Body of pancreas (tissue), 4 donors: ENCODE measurements around the gene DCAF10. TPM values are rescaled to one million over a fixed set of nuclear protein-coding genes. Genes with fewer than 3 reads are reported as not detected.
A peak's percentile ranks its signal among the peaks of the same experiment; 100 is the strongest.

Source experiments
- ATAC-seq: fragments of 150-250 bp; one replicate; pipeline ENCODE4 v1.9.1; 2016
- DNase-seq, 4 donors: peaks; one replicate each; pipeline ENCODE4 v3.0.0-alpha.2; 2019
- H3K27ac ChIP-seq, 4 donors: fragments of 200-600 bp; sonication (generic); 1 replicate in 3 of 4; 2 replicates in 1 of 4; pipeline versions ENCODE4 v1.5.1 to v1.6.1; 2016 to 2019; ENCODE audit warnings: mild to moderate bottlenecking in 1 of 4, mixed read lengths in 1 of 4, moderate library complexity in 1 of 4
- H3K27me3 ChIP-seq, 2 donors: fragments of 200-600 bp; sonication (generic); one replicate each; pipeline ENCODE4 v1.6.0; 2016; ENCODE audit warnings: mild to moderate bottlenecking in 1 of 2
- H3K36me3 ChIP-seq, 2 donors: fragments of 200-600 bp; sonication (generic); replicated peaks in 1 of 2; 2 replicates each; pipeline ENCODE4 v1.5.1; 2016; ENCODE audit warnings: low read depth in 2 of 2; ENCODE audit not compliant: insufficient read depth in 1 of 2
- H3K4me1 ChIP-seq: fragments of 200-600 bp; sonication (generic); one replicate; pipeline ENCODE4 v1.6.0; 2016
- H3K4me3 ChIP-seq, 2 donors: fragments of 200-600 bp; sonication (generic); 1 replicate in 1 of 2; 2 replicates in 1 of 2; pipeline ENCODE4 v1.5.1; 2016 to 2019
- H3K9me3 ChIP-seq, 3 donors: fragments of 200-600 bp; sonication (generic); 1 replicate in 2 of 3; 2 replicates in 1 of 3; pipeline ENCODE4 v1.5.1; 2016
- POLR2A ChIP-seq, 3 donors: fragments of 450-650 bp; IDR thresholded peaks; one replicate each; pipeline ENCODE4 v1.6.1; 2016; ENCODE audit warnings: antibody characterized with exemption in 3 of 3, mild to moderate bottlenecking in 2 of 3
- WGBS, 2 donors: methylation state at CpG; one replicate each; pipeline ENCODE4 v1.1.5; 2017; 5-methylcytosine and 5-hydroxymethylcytosine counted together
- intact Hi-C: fragments of 100-400 bp; cut with DNase I; formaldehyde crosslinking; loops from one replicate; pipeline ENCODE4 v1.15.1; 2023
- total RNA-seq, 2 donors: library from RNA; depleted of rRNA; stranded (reverse); fragments of >200 nt; gene quantifications; one replicate each; pipeline ENCODE4 v1.1.0, GENCODE V29; 2016
- TF ChIP-seq, protein P1 (sequence below), 7 experiments: fragments of 450-650 bp in 4 of 7; fragments of 200-600 bp in 3 of 7; sonication (generic) in 3 of 7; IDR thresholded peaks; one replicate each; pipeline ENCODE4 v1.5.1; 2016 to 2019; ENCODE audit warnings: antibody characterized with exemption in 7 of 7

DCAF10 gene
- total RNA-seq, 2 donors from 2014 or later = 12.7 to 14.5 TPM

DNA sequence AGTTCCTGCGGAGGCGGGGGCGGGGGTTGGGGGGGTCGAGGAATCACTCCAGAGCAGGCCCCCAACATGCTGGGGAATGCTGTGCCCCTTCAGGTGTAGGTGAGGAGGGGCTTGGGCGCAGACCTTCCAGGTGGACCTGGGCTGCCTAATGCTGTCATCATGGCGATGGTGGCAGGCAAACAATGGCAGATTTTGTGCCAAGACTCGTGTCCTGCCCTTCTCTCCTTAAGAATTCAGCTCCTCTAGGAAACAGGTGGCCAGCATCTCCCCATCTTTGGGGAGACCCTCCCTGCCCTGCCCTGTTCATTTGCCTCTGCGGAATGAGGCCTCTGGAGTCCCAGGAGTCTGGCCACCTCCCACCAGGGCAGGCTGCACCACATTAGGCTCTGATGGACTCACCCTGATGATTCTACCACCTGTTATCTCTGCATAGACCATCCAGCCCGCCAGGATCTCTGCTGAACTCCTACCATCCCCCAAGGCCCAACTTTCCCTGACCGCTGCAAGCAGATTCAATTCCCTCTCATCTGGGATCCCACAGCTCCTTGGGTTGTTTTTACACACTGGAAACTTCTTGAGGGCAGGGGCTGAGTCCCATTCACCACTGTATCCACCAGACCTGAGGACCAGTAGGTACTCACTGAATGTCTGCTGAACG, 114.2 kb downstream of the DCAF10 start:
- no peak for TF ChIP-seq POLR2A (IDR thresholded peaks at IDR 0.05)
- TF ChIP-seq, protein P1, sequence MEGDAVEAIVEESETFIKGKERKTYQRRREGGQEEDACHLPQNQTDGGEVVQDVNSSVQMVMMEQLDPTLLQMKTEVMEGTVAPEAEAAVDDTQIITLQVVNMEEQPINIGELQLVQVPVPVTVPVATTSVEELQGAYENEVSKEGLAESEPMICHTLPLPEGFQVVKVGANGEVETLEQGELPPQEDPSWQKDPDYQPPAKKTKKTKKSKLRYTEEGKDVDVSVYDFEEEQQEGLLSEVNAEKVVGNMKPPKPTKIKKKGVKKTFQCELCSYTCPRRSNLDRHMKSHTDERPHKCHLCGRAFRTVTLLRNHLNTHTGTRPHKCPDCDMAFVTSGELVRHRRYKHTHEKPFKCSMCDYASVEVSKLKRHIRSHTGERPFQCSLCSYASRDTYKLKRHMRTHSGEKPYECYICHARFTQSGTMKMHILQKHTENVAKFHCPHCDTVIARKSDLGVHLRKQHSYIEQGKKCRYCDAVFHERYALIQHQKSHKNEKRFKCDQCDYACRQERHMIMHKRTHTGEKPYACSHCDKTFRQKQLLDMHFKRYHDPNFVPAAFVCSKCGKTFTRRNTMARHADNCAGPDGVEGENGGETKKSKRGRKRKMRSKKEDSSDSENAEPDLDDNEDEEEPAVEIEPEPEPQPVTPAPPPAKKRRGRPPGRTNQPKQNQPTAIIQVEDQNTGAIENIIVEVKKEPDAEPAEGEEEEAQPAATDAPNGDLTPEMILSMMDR (IDR thresholded peaks at IDR 0.05) = no peak
- Histone ChIP-seq H3K27ac (peak overlapping the region in 3 of 4 donors; percentile 27 to 71 (median 29)), H3K36me3 (peaks cover 0 to 2% of the 10 kb centered on the region in 2 donors), H3K4me3 (no peak overlapping the region), H3K4me1 (peaks cover 29% of the 10 kb centered on the region), H3K9me3 (no peaks in the 10 kb centered on the region), H3K27me3 (no peaks in the 10 kb centered on the region)
- 72 to 77% methylated on average over 8 to 11 of the region's 11 CpGs for WGBS, 2 donors
- no peak for ATAC-seq
- intact Hi-C loops = loop anchor here (5.0 to 10.0 kb wide), 3 partner anchors 32 to 452 kb away; no protein-coding TSS in a partner anchor
- DNase-seq = no peak

- ATAC-seq (no peak), DNase-seq (no peak)
- Histone ChIP-seq H3K4me1 (peaks cover 29% of the 10 kb centered on the region), H3K36me3 (peaks cover 0 to 2% of the 10 kb centered on the region in 2 donors), H3K27me3 (no peaks in the 10 kb centered on the region), H3K4me3 (no peak overlapping the region), H3K9me3 (no peaks in the 10 kb centered on the region), H3K27ac (peak overlapping the region in 3 of 4 donors; percentile 46 to 71 (median 60))
- 75 to 92% methylated on average over 6 to 14 of the region's 14 CpGs for WGBS, 2 donors
- intact Hi-C loops = loop anchor here (10.0 kb wide), 1 partner anchor 171 kb away; no protein-coding TSS in a partner anchor
- TF ChIP-seq, protein P1 (IDR thresholded peaks at IDR 0.05) = no peak
- TF ChIP-seq POLR2A (IDR thresholded peaks at IDR 0.05) = no peak
Measured at GRCh38 chr9:37915911-37916470, 115.4 kb downstream of the DCAF10 start.

DNA sequence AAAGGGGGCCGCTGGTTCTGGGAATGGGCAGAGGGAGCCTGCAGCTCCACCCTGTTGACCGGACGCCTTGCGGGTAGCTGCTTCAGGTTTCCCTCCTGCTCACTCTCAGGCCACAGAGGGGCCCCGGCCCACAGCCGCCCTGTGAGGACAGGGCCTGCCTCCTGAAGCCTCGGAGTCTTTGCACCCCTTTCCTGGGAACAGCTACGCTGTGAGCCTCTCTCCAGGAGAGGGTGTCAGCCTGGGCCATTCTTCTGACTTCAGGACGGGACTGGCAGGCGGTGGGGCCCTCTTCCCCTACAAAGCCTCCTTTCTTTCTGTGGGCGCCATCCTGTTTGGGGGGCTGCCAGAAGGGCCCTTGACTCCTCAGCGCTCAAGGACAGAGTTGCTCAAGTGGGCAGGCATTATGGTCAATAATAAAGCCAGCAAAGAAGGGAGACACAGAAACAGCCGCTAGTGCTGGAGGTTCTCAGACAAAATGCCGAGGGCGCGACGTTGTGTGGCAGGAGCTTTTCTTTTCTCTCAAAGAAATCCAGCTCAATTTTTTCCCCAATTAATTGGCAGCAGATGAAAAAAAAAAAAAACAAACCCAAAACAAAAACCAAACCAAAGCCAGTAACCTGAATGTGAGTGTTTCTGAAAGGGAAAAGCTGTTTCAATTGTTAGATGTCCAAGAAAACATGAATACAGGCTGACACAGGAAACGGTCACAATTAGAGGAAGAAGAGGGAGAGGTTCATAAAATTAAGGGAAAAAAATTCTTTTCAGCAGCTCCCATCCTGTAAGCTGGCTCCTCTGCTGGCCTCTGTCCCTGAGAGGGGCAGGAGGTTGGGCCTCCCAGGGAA, 116.1 kb downstream of the DCAF10 start:
- no peak for DNase-seq
- peak overlapping the region in 3 of 4 donors; percentile 46 to 71 (median 60) for H3K27ac ChIP-seq
- no peaks in the 10 kb centered on the region for H3K27me3 ChIP-seq
- H3K4me3 ChIP-seq = no peak overlapping the region
- intact Hi-C loops = loop anchor here (10.0 kb wide), 1 partner anchor 172 kb away; no protein-coding TSS in a partner anchor
- TF ChIP-seq POLR2A (IDR thresholded peaks at IDR 0.05) = no peak
- TF ChIP-seq, protein P1 (IDR thresholded peaks at IDR 0.05) = no peak
- peaks cover 0 to 2% of the 10 kb centered on the region in 2 donors for H3K36me3 ChIP-seq
- ATAC-seq = no peak
- H3K9me3 ChIP-seq = no peaks in the 10 kb centered on the region
- whole genome bisulfite sequencing, 2 donors = 71 to 76% methylated on average over 15 to 18 of the region's 18 CpGs
- H3K4me1 ChIP-seq = peaks cover 30% of the 10 kb centered on the region

Other genes starting within 250 kb of the DCAF10 start
- 10 to 100 TPM; 13.2 to 15.3 TPM for gene FBXO10, start 224.4 kb upstream of the DCAF10 start, total RNA-seq
- gene TOMM5, start 208.2 kb upstream of the DCAF10 start, total RNA-seq = 10 to 100 TPM; 37.6 to 48.8 TPM
- under 1 TPM; 0.66 to 0.78 TPM for gene FRMPD1, start 149.8 kb upstream of the DCAF10 start, total RNA-seq
- gene TRMT10B, start 47.0 kb upstream of the DCAF10 start, total RNA-seq = 1 to 10 TPM; 2.6 to 6.7 TPM
- 10 to 100 TPM; 33.2 to 47.8 TPM for gene EXOSC3, start 15.7 kb upstream of the DCAF10 start, total RNA-seq
- gene SLC25A51, start 103.3 kb downstream of the DCAF10 start, total RNA-seq = 10 to 100 TPM; 17.1 to 18.1 TPM